ENCODE results near the gene IL10RA. TPM values are rescaled to one million over a fixed set of nuclear protein-coding genes. Genes with fewer than 3 reads are reported as not detected.

IL10RA gene
- total RNA-seq, 1 experiment from 2014 or later, result 1.7 TPM

GRCh38 chr11:118017631-118018315 lies 31.6 kb downstream of the IL10RA start:
- intact Hi-C loops (cut with micrococcal nuclease), result no loop called here
- H2AFZ ChIP-seq (ENCODE audit: low read depth, low read length, poor library complexity, severe bottlenecking), result no peak overlapping the region
- ChIA-PET CTCF (no interaction called here), RAD21 (ENCODE audit: low non-redundant PET in 1 of 2, low total read pairs in 2 of 2, uncharacterized antibody in 2 of 2, unreplicated experiment in 2 of 2) (no interaction called here), POLR2A (no interaction called here)
- ATAC-seq (no peak), DNase-seq (ENCODE audit: low read depth, low spot score) (no peak)
- H3K27ac ChIP-seq (ENCODE audit: low read depth, low read length), result no peak overlapping the region
- TF ChIP-seq ELF1 (IDR thresholded peaks at IDR 0.05; ENCODE audit: borderline replicate concordance, low read depth), result no peak
- TF ChIP-seq POLR2A (IDR thresholded peaks at IDR 0.05; ENCODE audit: borderline replicate concordance, extremely low read depth, insufficient read depth, insufficient read length), result no peak
- no peak for TF ChIP-seq REST (IDR thresholded peaks at IDR 0.05; ENCODE audit: low read depth)
- no peak for TF ChIP-seq SP1 (IDR thresholded peaks at IDR 0.05; ENCODE audit: low read depth)
- no peak for TF ChIP-seq CEBPB (IDR thresholded peaks at IDR 0.05; ENCODE audit: low read depth)
- no peak for TF ChIP-seq FOSL1 (IDR thresholded peaks at IDR 0.05; ENCODE audit: low read depth)
- no peak for TF ChIP-seq POLR2AphosphoS5 (IDR thresholded peaks at IDR 0.05; ENCODE audit: low read depth, low read length)
- TF ChIP-seq SRF (IDR thresholded peaks at IDR 0.05; ENCODE audit: low read depth), result no peak
- no peak for TF ChIP-seq YY1 (IDR thresholded peaks at IDR 0.05; ENCODE audit: extremely low read depth, insufficient replicate concordance, low read depth, low read length)
- TF ChIP-seq ZFX (IDR thresholded peaks at IDR 0.05), result no peak
- TF ChIP-seq CBX3 (IDR thresholded peaks at IDR 0.05; ENCODE audit: low read depth), result no peak
- TF ChIP-seq EZH2 (IDR thresholded peaks at IDR 0.05), result no peak
- TF ChIP-seq MAX (IDR thresholded peaks at IDR 0.05), result no peak
- no peak overlapping the region for H3K4me3 ChIP-seq (replicated peaks in 1 of 2; ENCODE audit: low read depth in 1 of 2, low read length in 2 of 2)
- no peaks in the 10 kb centered on the region for H3K36me3 ChIP-seq (ENCODE audit: control insufficient read depth in 1 of 2, insufficient read depth in 2 of 2, low read length in 2 of 2)
- peaks cover 0 to 4% of the 10 kb centered on the region in 2 experiments; a peak in 1 of 4 replicates for H3K9me3 ChIP-seq (ENCODE audit: control insufficient read depth in 1 of 2, insufficient read depth in 1 of 2, low read depth in 1 of 2, low read length in 2 of 2)
- no peaks in the 10 kb centered on the region for H3K27me3 ChIP-seq (ENCODE audit: insufficient read depth, low read length)
- H3K9ac ChIP-seq (ENCODE audit: low read length), result no peak overlapping the region
- BruUV-seq (replicated peaks), result no TSS peak
- no peaks in the 10 kb centered on the region for H3K79me2 ChIP-seq (ENCODE audit: insufficient read depth, low read length)
- H3K4me1 ChIP-seq (ENCODE audit: control insufficient read depth in 1 of 2, insufficient read depth in 2 of 2, low read length in 2 of 2), result no peaks in the 10 kb centered on the region
- H3K4me2 ChIP-seq (ENCODE audit: low read length), result no peak overlapping the region
- no peaks in the 10 kb centered on the region for H3K9me2 ChIP-seq (ENCODE audit: insufficient read depth)
- H4K20me1 ChIP-seq (ENCODE audit: insufficient read depth), result no peaks in the 10 kb centered on the region

Measured in HCT116 (cell line).